H1 (cell line): ENCODE data around the gene FSTL4. TPM values are rescaled to one million over a fixed set of nuclear protein-coding genes. Genes with fewer than 3 reads are reported as not detected.

Experiments used
- CTCF ChIA-PET: fragments of 300-600 bp; sonication (Branson Sonifier 250); formaldehyde crosslinking; loops from one replicate; lab custom pipeline; 2021; ENCODE audit not compliant: partially characterized antibody; lab: Charles Lee
- POLR2A ChIA-PET: fragments of 300-600 bp; sonication (Branson Sonifier 250); formaldehyde crosslinking; loops from one replicate; lab custom pipeline; 2021; ENCODE audit warnings: inconsistent platforms; ENCODE audit not compliant: partially characterized antibody; lab: Charles Lee
- DNase-seq, 2 experiments: peaks; one replicate each; pipeline versions ENCODE4 v3.0.0 to v3.0.0-alpha.2; 2010 to 2022; ENCODE audit warnings: low spot score in 2 of 2, low read depth in 1 of 2, mixed read lengths in 1 of 2
- FAIRE-seq: peaks from 2 replicates; lab custom pipeline; 2011; peaks lifted over from hg19 to GRCh38; lab: Jason Lieb, UNC
- H2AFZ ChIP-seq: 2 replicates; pipeline ENCODE4 v1.8.1; 2012; ENCODE audit warnings: low read length, inconsistent platforms
- H2AK5ac ChIP-seq: 2 replicates; pipeline ENCODE4 v1.6.1; 2013; ENCODE audit warnings: low read depth, low read length
- H2BK120ac ChIP-seq: replicated peaks from 2 replicates; pipeline ENCODE3; 2013; ENCODE audit warnings: low read depth, low read length, inconsistent platforms
- H2BK12ac ChIP-seq: 2 replicates; pipeline ENCODE4 v1.6.1; 2013; ENCODE audit warnings: low read depth, low read length
- H2BK15ac ChIP-seq: 2 replicates; pipeline ENCODE4 v1.6.1; 2013; ENCODE audit warnings: low read length
- H2BK20ac ChIP-seq: 2 replicates; pipeline ENCODE4 v1.6.1; 2013; ENCODE audit warnings: low read length
- H2BK5ac ChIP-seq: 2 replicates; pipeline ENCODE4 v1.6.1; 2013; ENCODE audit warnings: low read depth, low read length
- H3K14ac ChIP-seq: 2 replicates; pipeline ENCODE4 v1.6.1; 2013; ENCODE audit warnings: inconsistent platforms; ENCODE audit not compliant: insufficient read length
- H3K18ac ChIP-seq: 2 replicates; pipeline ENCODE4 v1.6.1; 2013; ENCODE audit warnings: low read length; ENCODE audit errors: extremely low read depth
- H3K23ac ChIP-seq: 2 replicates; pipeline ENCODE4 v1.6.1; 2013; ENCODE audit warnings: inconsistent platforms; ENCODE audit not compliant: insufficient read length
- H3K23me2 ChIP-seq: 2 replicates; pipeline ENCODE4 v1.6.1; 2013; ENCODE audit warnings: low read depth, low read length
- H3K27ac ChIP-seq: 2 replicates; pipeline ENCODE4 v1.6.1; 2011; ENCODE audit warnings: low read depth, low read length, inconsistent platforms
- H3K27me3 ChIP-seq, 4 experiments: replicated peaks in 1 of 4; 1 replicate in 1 of 4; 2 replicates in 3 of 4; pipeline versions ENCODE4 v1.6.1 to v1.8.1; 2011 to 2013; ENCODE audit warnings: low read length in 3 of 4, mild to moderate bottlenecking in 3 of 4, inconsistent platforms in 2 of 4, mixed read lengths in 2 of 4, moderate library complexity in 1 of 4; ENCODE audit not compliant: control insufficient read depth in 3 of 4, insufficient read depth in 3 of 4; ENCODE audit errors: extremely low read depth in 1 of 4
- H3K36me3 ChIP-seq, 4 experiments: 2 replicates each; pipeline versions ENCODE4 v1.6.1 to v1.8.1; 2011 to 2013; ENCODE audit warnings: mild to moderate bottlenecking in 4 of 4, low read length in 3 of 4, moderate library complexity in 2 of 4, control low read depth in 1 of 4, inconsistent platforms in 1 of 4; ENCODE audit not compliant: insufficient read depth in 4 of 4, control insufficient read depth in 2 of 4
- H3K4ac ChIP-seq: replicated peaks from 2 replicates; pipeline ENCODE3; 2013; ENCODE audit warnings: low read length, low read depth, mixed read lengths, inconsistent platforms; ENCODE audit not compliant: insufficient read length
- H3K4me1 ChIP-seq, 4 experiments: replicated peaks in 1 of 4; 1 replicate in 1 of 4; 2 replicates in 3 of 4; pipeline versions ENCODE4 v1.6.1 to v1.8.1; 2011 to 2013; ENCODE audit warnings: low read length in 3 of 4, inconsistent platforms in 2 of 4, mixed read lengths in 1 of 4; ENCODE audit not compliant: insufficient read depth in 4 of 4, control insufficient read depth in 3 of 4
- H3K4me2 ChIP-seq, 2 experiments: 2 replicates each; pipeline versions ENCODE4 v1.6.1 to v1.8.1; 2011 to 2013; ENCODE audit warnings: low read depth in 2 of 2, low read length in 2 of 2, control low read depth in 1 of 2, inconsistent platforms in 1 of 2, mild to moderate bottlenecking in 1 of 2; ENCODE audit not compliant: insufficient read depth in 1 of 2
- H3K4me3 ChIP-seq, 4 experiments: fragments of 200-600, 300-600 bp in 1 of 4; sonication (generic), shearing (Covaris generic), sonication (Bioruptor Twin) in 1 of 4; 2 replicates each; pipeline versions ENCODE4 v1.5.1 to v1.8.1; 2011 to 2016; ENCODE audit warnings: low read length in 4 of 4, low read depth in 3 of 4, control low read depth in 2 of 4, inconsistent platforms in 2 of 4, mild to moderate bottlenecking in 2 of 4, mixed read lengths in 1 of 4, moderate library complexity in 1 of 4; ENCODE audit not compliant: insufficient read depth in 2 of 4; ENCODE audit errors: extremely low read depth in 1 of 4
- H3K56ac ChIP-seq: replicated peaks from 2 replicates; pipeline ENCODE3; 2013; ENCODE audit warnings: low read depth, mild to moderate bottlenecking, mixed read lengths, low read length, inconsistent platforms; ENCODE audit not compliant: insufficient read length
- H3K79me1 ChIP-seq: 2 replicates; pipeline ENCODE4 v1.6.1; 2013; ENCODE audit warnings: low read depth, low read length, control low read depth
- H3K79me2 ChIP-seq, 2 experiments: 2 replicates each; pipeline versions ENCODE4 v1.6.1 to v1.8.1; 2012 to 2013; ENCODE audit warnings: low read length in 2 of 2, mild to moderate bottlenecking in 2 of 2, inconsistent platforms in 1 of 2; ENCODE audit not compliant: insufficient read depth in 2 of 2, control insufficient read depth in 1 of 2
- H3K9ac ChIP-seq, 4 experiments: replicated peaks in 1 of 4; 1 replicate in 1 of 4; 2 replicates in 3 of 4; pipeline versions ENCODE4 v1.6.1 to v1.8.1; 2011 to 2013; ENCODE audit warnings: low read depth in 3 of 4, low read length in 3 of 4, control low read depth in 2 of 4, mild to moderate bottlenecking in 2 of 4, moderate library complexity in 2 of 4, inconsistent platforms in 1 of 4; ENCODE audit errors: extremely low read depth in 1 of 4
- H3K9me3 ChIP-seq, 2 experiments: 2 replicates each; pipeline versions ENCODE4 v1.6.1 to v1.8.1; 2012 to 2013; ENCODE audit warnings: mild to moderate bottlenecking in 2 of 2, moderate library complexity in 2 of 2, control low read depth in 1 of 2, inconsistent platforms in 1 of 2, low read depth in 1 of 2, low read length in 1 of 2, mixed read lengths in 1 of 2; ENCODE audit not compliant: insufficient read depth in 2 of 2
- H4K20me1 ChIP-seq, 2 experiments: replicated peaks in 1 of 2; 2 replicates each; pipeline versions ENCODE3 to v1.8.1; 2011 to 2013; ENCODE audit warnings: inconsistent platforms in 2 of 2, low read length in 2 of 2, mild to moderate bottlenecking in 1 of 2; ENCODE audit not compliant: insufficient read depth in 2 of 2, control insufficient read depth in 1 of 2
- H4K5ac ChIP-seq: 2 replicates; pipeline ENCODE4 v1.6.1; 2013; ENCODE audit warnings: low read length, low read depth, mixed read lengths, inconsistent platforms; ENCODE audit not compliant: insufficient read length
- H4K8ac ChIP-seq: 2 replicates; pipeline ENCODE4 v1.8.0; 2013; ENCODE audit warnings: mild to moderate bottlenecking, moderate library complexity, low read length, inconsistent platforms; ENCODE audit not compliant: insufficient read depth; ENCODE audit errors: extremely low read depth
- H4K91ac ChIP-seq: replicated peaks from 2 replicates; pipeline ENCODE3; 2013; ENCODE audit warnings: low read length, mixed read lengths, inconsistent platforms; ENCODE audit not compliant: insufficient read length
- ASH2L ChIP-seq: fragments of 200-600, 300-600 bp; sonication (generic); IDR thresholded peaks from one replicate; pipeline ENCODE4 v1.7.1; 2017; ENCODE audit warnings: low read length
- ATF2 ChIP-seq: IDR thresholded peaks from 2 replicates; pipeline ENCODE4 v1.6.1; 2012; ENCODE audit warnings: low read length, inconsistent platforms
- CEBPB ChIP-seq: IDR thresholded peaks from 2 replicates; pipeline ENCODE4 v1.6.1; 2012; ENCODE audit warnings: low read depth, low read length
- GABPA ChIP-seq: IDR thresholded peaks from 2 replicates; pipeline ENCODE4 v1.6.1; 2011; ENCODE audit warnings: mild to moderate bottlenecking, low read length, moderate library complexity, borderline replicate concordance; ENCODE audit not compliant: insufficient read depth
- GTF2F1 ChIP-seq: IDR thresholded peaks from 2 replicates; pipeline ENCODE4 v1.6.1; 2012; ENCODE audit warnings: low read depth, low read length, improper control_type of control experiment, borderline replicate concordance
- KDM1A ChIP-seq: fragments of 200-600, 300-600 bp; sonication (generic); IDR thresholded peaks from 2 replicates; pipeline ENCODE4 v1.7.1; 2016; ENCODE audit warnings: mild to moderate bottlenecking, low read length, borderline replicate concordance
- POLR2AphosphoS5 ChIP-seq: IDR thresholded peaks from 2 replicates; pipeline ENCODE4 v1.6.1; 2011; ENCODE audit warnings: low read depth, low read length
- RBBP5 ChIP-seq: IDR thresholded peaks from 2 replicates; pipeline ENCODE4 v1.7.1; 2012; ENCODE audit warnings: low read depth, mild to moderate bottlenecking, inconsistent platforms, low read length, moderate library complexity, borderline replicate concordance
- SIN3A ChIP-seq, 2 experiments: IDR thresholded peaks in 1 of 2; conservative IDR thresholded peaks in 1 of 2; 2 replicates each; pipeline ENCODE4 v1.6.1; 2011 to 2012; ENCODE audit warnings: low read length in 2 of 2, improper control_type of control experiment in 1 of 2, low read depth in 1 of 2, mild to moderate bottlenecking in 1 of 2
- SP2 ChIP-seq: IDR thresholded peaks from 2 replicates; pipeline ENCODE4 v1.6.1; 2012; ENCODE audit warnings: mild to moderate bottlenecking, low read length, inconsistent platforms
- SP4 ChIP-seq: IDR thresholded peaks from 2 replicates; pipeline ENCODE4 v1.6.1; 2012; ENCODE audit warnings: low read length, inconsistent platforms
- WGBS, 2 experiments: shearing (Covaris generic) in 1 of 2; methylation state at CpG; one replicate each; pipeline versions ENCODE4 v1.1.6 to v1.1.7; 2013 to 2015; ENCODE audit warnings: low lambda C conversion rate in 2 of 2, mixed read lengths in 2 of 2, inconsistent platforms in 1 of 2, low coverage in 1 of 2, missing lambda C conversion rate in 1 of 2; ENCODE audit not compliant: insufficient replicate concordance in 2 of 2, insufficient coverage in 1 of 2, insufficient read length in 1 of 2; ENCODE audit errors: extremely low coverage in 1 of 2, missing lambda C conversion rate in 1 of 2; 5-methylcytosine and 5-hydroxymethylcytosine counted together
- polyA plus RNA-seq, 7 experiments: library from polyadenylated mRNA; depleted of rRNA in 3 of 7; stranded (reverse) in 5 of 7; unstranded in 2 of 7; fragments of >200 nt in 5 of 7; fragments of 200-250 nt in 2 of 7; gene quantifications; 1 replicate in 5 of 7; 2 replicates in 1 of 7; 4 replicates in 1 of 7; pipeline versions ENCODE4 v1.2.1 to v1.2.3, GENCODE V29; 2011 to 2013; ENCODE audit warnings: missing spikeins in 2 of 7, mixed read lengths in 2 of 7
- total RNA-seq: library from RNA; stranded (reverse); fragmentation: NEBNext Ultra II Directional; extraction: Animal tissue kit (Norgen Biotek cat#: 25700); gene quantifications from 2 replicates; pipeline ENCODE4 v1.2.1, GENCODE V29; 2021

FSTL4 gene
- total and polyA plus RNA-seq, 2 of the 8 experiments (the other 6 are each of a cell fraction or from before 2014, with no cell fraction given): 3.1 to 4.1 TPM

GRCh38 chr5:133348406-133348805, 263.9 kb downstream of the FSTL4 start:
- no peak overlapping the region for H3K27ac ChIP-seq
- FAIRE-seq (no peak), DNase-seq (no peak)
- H2BK20ac ChIP-seq: no peak overlapping the region
- no peak overlapping the region for H3K4ac ChIP-seq
- no peak overlapping the region for H2BK5ac ChIP-seq
- H3K14ac ChIP-seq: no peak overlapping the region
- H3K4me3 ChIP-seq: no peak overlapping the region
- no peak overlapping the region for H4K8ac ChIP-seq
- H3K36me3 ChIP-seq: no peaks in the 10 kb centered on the region
- H2BK120ac ChIP-seq: no peak overlapping the region
- H4K5ac ChIP-seq: no peak overlapping the region
- no peaks in the 10 kb centered on the region for H4K20me1 ChIP-seq
- no peak overlapping the region for H3K23ac ChIP-seq
- H3K79me2 ChIP-seq: no peaks in the 10 kb centered on the region
- H2BK15ac ChIP-seq: no peak overlapping the region
- TF ChIP-seq POLR2AphosphoS5 (no peak), SP4 (no peak), GABPA (no peak), CEBPB (no peak), ASH2L (no peak), SP2 (no peak), RBBP5 (no peak), ATF2 (no peak), SIN3A (conservative IDR thresholded peaks at IDR 0.05 in 1 of 2, IDR thresholded peaks at IDR 0.05 in 1 of 2; ENCODE audit: low read depth in 1 of 2, low read length in 2 of 2) (no peak), GTF2F1 (no peak), KDM1A (no peak)
- CTCF ChIA-PET: interaction anchor here (0.6 to 1.9 kb wide), 14 partner anchors 9 to 445 kb away, joined by 3 to 7 read pairs (median 3); no protein-coding TSS in a partner anchor
- H3K9me3 ChIP-seq: no peaks in the 10 kb centered on the region
- no peak overlapping the region for H3K4me2 ChIP-seq
- H3K56ac ChIP-seq: no peak overlapping the region
- no peak overlapping the region; the same call in 1 of the 2 replicates for H3K18ac ChIP-seq
- H3K79me1 ChIP-seq: no peaks in the 10 kb centered on the region
- no peaks in the 10 kb centered on the region for H3K27me3 ChIP-seq
- H4K91ac ChIP-seq: no peak overlapping the region
- peaks cover 0 to 4% (median 1%) of the 10 kb centered on the region in 4 experiments; a peak in 3 of 7 replicates for H3K4me1 ChIP-seq
- no peaks in the 10 kb centered on the region; the same call in 1 of the 2 replicates for H3K23me2 ChIP-seq
- no peak overlapping the region for H3K9ac ChIP-seq
- WGBS, 2 experiments: 91% methylated on average over 4 of the region's 4 CpGs; no CpG with 5 or more reads in 1 of the 2 experiments
- POLR2A ChIA-PET: no interaction called here
- no peak overlapping the region for H2BK12ac ChIP-seq
- no peak overlapping the region for H2AFZ ChIP-seq
- no peak overlapping the region for H2AK5ac ChIP-seq
